A549 (cell line): ENCODE data around the gene UMAD1. TPM values are rescaled to one million over a fixed set of nuclear protein-coding genes. Genes with fewer than 3 reads are reported as not detected.

Source experiments
- ATAC-seq, 2 experiments: fragments of 200-7000 bp in 1 of 2; fragments of >200 bp in 1 of 2; cut with Nextera tagmentation in 1 of 2; cut with Tn5 transposase in 1 of 2; 3 replicates each; pipeline versions ENCODE4 v1.8.0 to v1.9.1; 2018 to 2020; ENCODE audit warnings: mild to moderate bottlenecking in 1 of 2, moderate library complexity in 1 of 2
- CTCF ChIA-PET: fragments of 300-600 bp; sonication (Branson Sonifier 250); formaldehyde crosslinking; extraction: SDS; loops from one replicate; lab custom pipeline; 2021; ENCODE audit warnings: antibody characterized with exemption, inconsistent platforms; lab: Yijun Ruan, JAX
- POLR2A ChIA-PET: fragments of 350-600 bp; formaldehyde crosslinking; extraction: SDS; loops from one replicate; lab custom pipeline; 2021; ENCODE audit warnings: antibody characterized with exemption, inconsistent platforms; lab: Yijun Ruan, JAX
- DNase-seq, 2 experiments: peaks; one replicate each; pipeline versions ENCODE4 v3.0.0 to v3.0.0-alpha.2; 2011 to 2016; ENCODE audit warnings: low read depth in 1 of 2, low spot score in 1 of 2
- FAIRE-seq: peaks from 2 replicates; lab custom pipeline; 2011; peaks lifted over from hg19 to GRCh38; lab: Jason Lieb, UNC
- H3K27ac ChIP-seq, 2 experiments: fragments of >200 bp; sonication (Bioruptor Twin); formaldehyde crosslinking; 3 replicates each; pipeline ENCODE4 v1.5.1; 2016 to 2017
- H3K4me1 ChIP-seq: fragments of >200 bp; sonication (Bioruptor Twin); formaldehyde crosslinking; 3 replicates; pipeline ENCODE4 v1.6.1; 2016
- H3K4me2 ChIP-seq: fragments of >200 bp; sonication (Bioruptor Twin); formaldehyde crosslinking; 3 replicates; pipeline ENCODE4 v1.6.1; 2016
- H3K4me3 ChIP-seq: fragments of >200 bp; sonication (Bioruptor Twin); formaldehyde crosslinking; 3 replicates; pipeline ENCODE4 v1.5.1; 2016
- H3K9me3 ChIP-seq: fragments of >200 bp; sonication (Bioruptor Twin); formaldehyde crosslinking; 3 replicates; pipeline ENCODE4 v1.6.1; 2016
- ATOH8 ChIP-seq: fragments of 250-450 bp; sonication (Bioruptor Pico); IDR thresholded peaks from 2 replicates; pipeline ENCODE4 v1.5.0; 2020; ENCODE audit warnings: low read depth, mild to moderate bottlenecking, moderate library complexity
- CBX2 ChIP-seq: fragments of 200-600 bp; sonication (generic); IDR thresholded peaks from 2 replicates; pipeline ENCODE4 v1.6.1; 2016; ENCODE audit warnings: low read depth, mild to moderate bottlenecking, borderline replicate concordance
- EHMT2 ChIP-seq: fragments of 200-600 bp; sonication (generic); IDR thresholded peaks from 2 replicates; pipeline ENCODE4 v1.6.1; 2016; ENCODE audit warnings: antibody characterized with exemption, low read depth, mild to moderate bottlenecking, moderate library complexity
- FOSL2 ChIP-seq, 2 experiments: fragments of 450-650 bp in 1 of 2; fragments of >200 bp in 1 of 2; sonication (Bioruptor Twin) in 1 of 2; formaldehyde crosslinking; IDR thresholded peaks; 2 replicates each; pipeline versions ENCODE4 v1.5.0 to v1.6.1; 2016 to 2020; ENCODE audit warnings: mild to moderate bottlenecking in 1 of 2, moderate library complexity in 1 of 2
- FOXS1 ChIP-seq: fragments of 250-450 bp; sonication (Bioruptor Pico); IDR thresholded peaks from 2 replicates; pipeline ENCODE4 v1.5.0; 2020; ENCODE audit warnings: mild to moderate bottlenecking, moderate library complexity
- HDAC2 ChIP-seq: fragments of 200-600 bp; sonication (generic); IDR thresholded peaks from 2 replicates; pipeline ENCODE4 v1.6.1; 2016
- HES2 ChIP-seq: fragments of >200 bp; sonication (Bioruptor Twin); formaldehyde crosslinking; IDR thresholded peaks from 2 replicates; pipeline ENCODE4 v1.6.1; 2016
- HEYL ChIP-seq: fragments of 250-450 bp; sonication (Bioruptor Pico); IDR thresholded peaks from 2 replicates; pipeline ENCODE4 v1.8.0; 2021; ENCODE audit warnings: mild to moderate bottlenecking, moderate library complexity
- HMGXB4 ChIP-seq: fragments of 250-450 bp; sonication (Bioruptor Pico); IDR thresholded peaks from 2 replicates; pipeline ENCODE4 v1.5.0; 2021; ENCODE audit warnings: mild to moderate bottlenecking, moderate library complexity, borderline replicate concordance
- HOXA7 ChIP-seq: fragments of 250-450 bp; sonication (Bioruptor Pico); IDR thresholded peaks from 2 replicates; pipeline ENCODE4 v1.5.0; 2020; ENCODE audit warnings: mild to moderate bottlenecking, moderate library complexity
- HOXB13 ChIP-seq: fragments of 250-450 bp; sonication (Bioruptor Pico); IDR thresholded peaks from 2 replicates; pipeline ENCODE4 v1.5.0; 2020; ENCODE audit warnings: low read depth, mild to moderate bottlenecking, moderate library complexity
- HOXB5 ChIP-seq: fragments of 250-450 bp; sonication (Bioruptor Pico); IDR thresholded peaks from 2 replicates; pipeline ENCODE4 v1.5.0; 2020; ENCODE audit warnings: mild to moderate bottlenecking, moderate library complexity
- JUN ChIP-seq, 2 experiments: fragments of >200 bp; sonication (Bioruptor Twin); formaldehyde crosslinking; IDR thresholded peaks; 2 replicates in 1 of 2; 3 replicates in 1 of 2; pipeline ENCODE4 v1.6.1; 2016 to 2017
- KDM1A ChIP-seq: fragments of 200-600 bp; sonication (generic); IDR thresholded peaks from 2 replicates; pipeline ENCODE4 v1.6.1; 2016; ENCODE audit warnings: low read depth, mild to moderate bottlenecking
- KDM5A ChIP-seq: fragments of 200-600 bp; sonication (generic); IDR thresholded peaks from 2 replicates; pipeline ENCODE4 v1.6.1; 2016; ENCODE audit warnings: antibody characterized with exemption, mild to moderate bottlenecking
- MYC ChIP-seq: IDR thresholded peaks from 2 replicates; pipeline ENCODE4 v1.6.1; 2012; ENCODE audit warnings: mild to moderate bottlenecking, inconsistent platforms, low read length, improper control_type of control experiment, borderline replicate concordance
- NR3C1 ChIP-seq: fragments of >200 bp; sonication (Bioruptor Twin); formaldehyde crosslinking; IDR thresholded peaks from 3 replicates; pipeline ENCODE4 v1.6.1; 2017
- PBX3 ChIP-seq: IDR thresholded peaks from 2 replicates; pipeline ENCODE4 v1.6.1; 2012
- POLR2AphosphoS2 ChIP-seq: conservative IDR thresholded peaks from 2 replicates; pipeline ENCODE4 v1.6.1; 2012; ENCODE audit warnings: low read length, improper control_type of control experiment, inconsistent platforms
- RCOR1 ChIP-seq: fragments of 150-350 bp; IDR thresholded peaks from 2 replicates; pipeline ENCODE4 v1.6.1; 2014; ENCODE audit warnings: antibody characterized with exemption, low read length, low read depth
- REST ChIP-seq: fragments of 200-600 bp; sonication (generic); IDR thresholded peaks from 2 replicates; pipeline ENCODE4 v1.6.1; 2016; ENCODE audit warnings: antibody characterized with exemption, mild to moderate bottlenecking, moderate library complexity
- RFX5 ChIP-seq: fragments of 450-650 bp; IDR thresholded peaks from 2 replicates; pipeline ENCODE4 v1.7.1; 2014; ENCODE audit warnings: antibody characterized with exemption, mild to moderate bottlenecking, moderate library complexity
- SREBF2 ChIP-seq: fragments of 450-650 bp; IDR thresholded peaks from 2 replicates; pipeline ENCODE4 v1.6.1; 2014; ENCODE audit warnings: mild to moderate bottlenecking, moderate library complexity
- WGBS: methylation state at CpG from one replicate; pipeline ENCODE4 v1.1.6; 2017; ENCODE audit errors: missing lambda C conversion rate; 5-methylcytosine and 5-hydroxymethylcytosine counted together
- polyA plus RNA-seq, 4 experiments: library from polyadenylated mRNA; depleted of rRNA in 3 of 4; stranded (reverse); fragments of >200 nt; fragmentation: RNase III in 1 of 4; extraction: RNeasy Plus Mini Kit Qiagen cat#74134 plus additional on column Dnase treatment in 1 of 4; gene quantifications; 2 replicates in 3 of 4; 3 replicates in 1 of 4; pipeline ENCODE4 v1.2.3, GENCODE V29; 2011 to 2017

UMAD1 gene
- polyA plus RNA-seq, 2 of the 4 experiments (the other 2 are of a cell fraction), result 21.4 to 46.4 TPM

- no peak for FAIRE-seq
- POLR2A ChIA-PET, result no interaction called here
- DNase-seq, result no peak
- Histone ChIP-seq H3K4me1 (no peaks in the 10 kb centered on the region), H3K4me2 (no peak overlapping the region), H3K9me3 (no peaks in the 10 kb centered on the region), H3K27ac (no peak overlapping the region), H3K4me3 (no peak overlapping the region)
- CTCF ChIA-PET, result no interaction called here
- no peak for TF ChIP-seq REST
- TF ChIP-seq HES2, result no peak
- no peak for TF ChIP-seq MYC
- no peak for TF ChIP-seq FOXS1 (CRISPR knock-in tag)
- no peak for TF ChIP-seq JUN (IDR thresholded peaks at IDR 0.05)
- no peak for TF ChIP-seq HMGXB4 (CRISPR knock-in tag)
- no peak for TF ChIP-seq HOXB13 (CRISPR knock-in tag)
- no peak for TF ChIP-seq RFX5
- no peak for TF ChIP-seq ATOH8 (CRISPR knock-in tag)
- no peak for TF ChIP-seq HDAC2
- no peak for TF ChIP-seq EHMT2
- no peak for ATAC-seq
These were observed 278.3 kb downstream of the UMAD1 start for GRCh38 chr7:7918736-7919448.

GRCh38 chr7:7919449-7919945 is 278.9 kb downstream of the UMAD1 start:
- no peak overlapping the region for H3K4me2 ChIP-seq
- FAIRE-seq, result no peak
- no peak overlapping the region for H3K27ac ChIP-seq
- POLR2A ChIA-PET, result no interaction called here
- no peak overlapping the region for H3K4me3 ChIP-seq
- ATAC-seq, result no peak
- CTCF ChIA-PET, result interaction anchor here (1.0 kb wide), 1 partner anchor 238 kb away, joined by 3 read pairs; no protein-coding TSS in a partner anchor
- H3K4me1 ChIP-seq, result no peaks in the 10 kb centered on the region
- no peaks in the 10 kb centered on the region for H3K9me3 ChIP-seq
- no peak for DNase-seq
- WGBS, result 64% methylated on average over 2 of the region's 2 CpGs
- TF ChIP-seq NR3C1 (no peak), FOXS1 (CRISPR knock-in tag) (no peak), CBX2 (no peak), POLR2AphosphoS2 (no peak), KDM5A (no peak), REST (no peak), HOXB13 (CRISPR knock-in tag) (no peak), ATOH8 (CRISPR knock-in tag) (no peak), PBX3 (no peak), FOSL2 (IDR thresholded peaks at IDR 0.05) (no peak), FOSL2 (CRISPR knock-in tag; IDR thresholded peaks at IDR 0.05) (no peak), SREBF2 (no peak), HEYL (CRISPR knock-in tag) (no peak), HOXB5 (CRISPR knock-in tag) (no peak), KDM1A (no peak), RCOR1 (no peak), HOXA7 (CRISPR knock-in tag) (no peak)
